ENCODE data around the gene PYCARD.
"Not testable (repeated sequence)": the region's sequence is repeated elsewhere in the genome, so short reads cannot be mapped to it uniquely, and the experiment has no call there.

PYCARD gene

GRCh38 chr16:31202414-31203375 lies at the start of gene PYCARD:
TSS of gene PYCARD (minus strand) at chr16:31202760. CDS start at chr16:31202690, 70 bp downstream.
- H3K4me1 Mint-ChIP-seq, result peaks cover 46% of the 10 kb centered on the region
- H3K4me3 Mint-ChIP-seq, result peak within 1 kb of the TSS; percentile 76
- H3K36me3 Mint-ChIP-seq (ENCODE audit: low read depth), result peaks cover 4% of the 10 kb centered on the region
- no peaks in the 10 kb centered on the region for H3K9me3 Mint-ChIP-seq
- H3K27me3 Mint-ChIP-seq, result no peaks in the 10 kb centered on the region
- ATAC-seq (peak; percentile 34), DNase-seq (peak; percentile 52)
- peak within 1 kb of the TSS; percentile 59 for H3K27ac Mint-ChIP-seq

GRCh38 chr16:31251435-31251834 lies 48.9 kb upstream of the PYCARD start:
- no peak overlapping the region for H3K27ac Mint-ChIP-seq
- H3K36me3 Mint-ChIP-seq (ENCODE audit: low read depth), result no peaks in the 10 kb centered on the region
- DNase-seq (no peak), ATAC-seq (no peak)
- no peaks in the 10 kb centered on the region for H3K27me3 Mint-ChIP-seq
- H3K9me3 Mint-ChIP-seq, result no peaks in the 10 kb centered on the region
- no peak overlapping the region for H3K4me3 Mint-ChIP-seq
- peaks cover 31% of the 10 kb centered on the region for H3K4me1 Mint-ChIP-seq

GRCh38 chr16:31250782-31251384 lies 48.3 kb upstream of the PYCARD start:
- Mint-ChIP-seq H3K36me3 (ENCODE audit: low read depth) (no peaks in the 10 kb centered on the region), H3K27me3 (no peaks in the 10 kb centered on the region), H3K4me1 (peaks cover 31% of the 10 kb centered on the region), H3K4me3 (no peak overlapping the region), H3K27ac (no peak overlapping the region), H3K9me3 (no peaks in the 10 kb centered on the region)
- no peak for DNase-seq
- ATAC-seq, result no peak

GRCh38 chr16:31248344-31248743 lies 45.8 kb upstream of the PYCARD start:
- Mint-ChIP-seq H3K27ac (no peak overlapping the region), H3K36me3 (ENCODE audit: low read depth) (no peaks in the 10 kb centered on the region), H3K27me3 (no peaks in the 10 kb centered on the region), H3K4me1 (peaks cover 25% of the 10 kb centered on the region), H3K4me3 (no peak overlapping the region), H3K9me3 (no peaks in the 10 kb centered on the region)
- ATAC-seq, result no peak
- DNase-seq, result no peak

- ATAC-seq (no peak), DNase-seq (no peak)
- H3K4me3 Mint-ChIP-seq, result no peak overlapping the region
- no peak overlapping the region for H3K27ac Mint-ChIP-seq
- no peaks in the 10 kb centered on the region for H3K9me3 Mint-ChIP-seq
- no peaks in the 10 kb centered on the region for H3K36me3 Mint-ChIP-seq (ENCODE audit: low read depth)
- peaks cover 15% of the 10 kb centered on the region for H3K4me1 Mint-ChIP-seq
- H3K27me3 Mint-ChIP-seq, result no peaks in the 10 kb centered on the region
These were observed 43.7 kb upstream of the PYCARD start for GRCh38 chr16:31246296-31246695.

- not testable (repeated sequence) for H3K9me3 Mint-ChIP-seq; DNase-seq; H3K4me1 Mint-ChIP-seq; H3K4me3 Mint-ChIP-seq; ATAC-seq; H3K27ac Mint-ChIP-seq; H3K36me3 Mint-ChIP-seq (ENCODE audit: low read depth); H3K27me3 Mint-ChIP-seq
These were observed 43.0 kb upstream of the PYCARD start for GRCh38 chr16:31245598-31245997.

- no peak overlapping the region for H3K27ac Mint-ChIP-seq
- DNase-seq, result no peak
- no peaks in the 10 kb centered on the region for H3K27me3 Mint-ChIP-seq
- no peak overlapping the region for H3K4me3 Mint-ChIP-seq
- peaks cover 3% of the 10 kb centered on the region for H3K4me1 Mint-ChIP-seq
- H3K36me3 Mint-ChIP-seq (ENCODE audit: low read depth), result no peaks in the 10 kb centered on the region
- no peaks in the 10 kb centered on the region for H3K9me3 Mint-ChIP-seq
- ATAC-seq, result no peak
These were observed 41.4 kb upstream of the PYCARD start for GRCh38 chr16:31243734-31244670.

- Mint-ChIP-seq H3K4me3 (no peak overlapping the region), H3K4me1 (peaks cover 3% of the 10 kb centered on the region), H3K36me3 (ENCODE audit: low read depth) (no peaks in the 10 kb centered on the region), H3K27me3 (no peaks in the 10 kb centered on the region), H3K27ac (no peak overlapping the region), H3K9me3 (no peaks in the 10 kb centered on the region)
- ATAC-seq, result no peak
- no peak for DNase-seq
These were observed 39.6 kb upstream of the PYCARD start for GRCh38 chr16:31242206-31242605.

- H3K4me3 Mint-ChIP-seq, result no peak overlapping the region
- no peaks in the 10 kb centered on the region for H3K36me3 Mint-ChIP-seq (ENCODE audit: low read depth)
- no peak overlapping the region for H3K27ac Mint-ChIP-seq
- DNase-seq (no peak), ATAC-seq (no peak)
- no peaks in the 10 kb centered on the region for H3K27me3 Mint-ChIP-seq
- H3K4me1 Mint-ChIP-seq, result no peaks in the 10 kb centered on the region
- no peaks in the 10 kb centered on the region for H3K9me3 Mint-ChIP-seq
These were observed 35.5 kb upstream of the PYCARD start for GRCh38 chr16:31238041-31238440.

- H3K27me3 Mint-ChIP-seq, result no peaks in the 10 kb centered on the region
- DNase-seq (no peak), ATAC-seq (no peak)
- H3K4me1 Mint-ChIP-seq, result no peaks in the 10 kb centered on the region
- H3K9me3 Mint-ChIP-seq, result no peaks in the 10 kb centered on the region
- H3K27ac Mint-ChIP-seq, result no peak overlapping the region
- no peaks in the 10 kb centered on the region for H3K36me3 Mint-ChIP-seq (ENCODE audit: low read depth)
- H3K4me3 Mint-ChIP-seq, result no peak overlapping the region
These were observed 26.9 kb upstream of the PYCARD start for GRCh38 chr16:31229501-31229900.

- ATAC-seq (no peak), DNase-seq (no peak)
- Mint-ChIP-seq H3K9me3 (no peaks in the 10 kb centered on the region), H3K4me1 (no peaks in the 10 kb centered on the region), H3K36me3 (ENCODE audit: low read depth) (no peaks in the 10 kb centered on the region), H3K27ac (no peak overlapping the region), H3K27me3 (no peaks in the 10 kb centered on the region), H3K4me3 (no peak overlapping the region)
These were observed 25.6 kb upstream of the PYCARD start for GRCh38 chr16:31228206-31228605.

GRCh38 chr16:31225193-31225592 lies 22.6 kb upstream of the PYCARD start:
- H3K9me3 Mint-ChIP-seq, result no peaks in the 10 kb centered on the region
- H3K36me3 Mint-ChIP-seq (ENCODE audit: low read depth), result no peaks in the 10 kb centered on the region
- H3K27me3 Mint-ChIP-seq, result peaks cover 8% of the 10 kb centered on the region
- H3K4me3 Mint-ChIP-seq, result no peak overlapping the region
- no peaks in the 10 kb centered on the region for H3K4me1 Mint-ChIP-seq
- ATAC-seq, result no peak
- no peak overlapping the region for H3K27ac Mint-ChIP-seq
- DNase-seq, result no peak

GRCh38 chr16:31224092-31224955 lies 21.8 kb upstream of the PYCARD start:
- peaks cover 8% of the 10 kb centered on the region for H3K27me3 Mint-ChIP-seq
- H3K4me3 Mint-ChIP-seq, result no peak overlapping the region
- DNase-seq, result no peak
- H3K36me3 Mint-ChIP-seq (ENCODE audit: low read depth), result no peaks in the 10 kb centered on the region
- no peaks in the 10 kb centered on the region for H3K9me3 Mint-ChIP-seq
- H3K4me1 Mint-ChIP-seq, result no peaks in the 10 kb centered on the region
- ATAC-seq, result no peak
- no peak overlapping the region for H3K27ac Mint-ChIP-seq

- Mint-ChIP-seq H3K27ac (no peak overlapping the region), H3K9me3 (no peaks in the 10 kb centered on the region), H3K36me3 (ENCODE audit: low read depth) (no peaks in the 10 kb centered on the region), H3K27me3 (peaks cover 18% of the 10 kb centered on the region), H3K4me3 (no peak overlapping the region), H3K4me1 (no peaks in the 10 kb centered on the region)
- ATAC-seq (no peak), DNase-seq (no peak)
These were observed 20.5 kb upstream of the PYCARD start for GRCh38 chr16:31223044-31223443.

Data from activated naive CD8-positive, alpha-beta T cell treated with anti-CD3 and anti-CD28 coated beads, Interleukin-2, amount 50 U/mL, for 24 hours (primary cell).